Measurements from ENCODE around the gene VSIR.

Gene VSIR

DNA sequence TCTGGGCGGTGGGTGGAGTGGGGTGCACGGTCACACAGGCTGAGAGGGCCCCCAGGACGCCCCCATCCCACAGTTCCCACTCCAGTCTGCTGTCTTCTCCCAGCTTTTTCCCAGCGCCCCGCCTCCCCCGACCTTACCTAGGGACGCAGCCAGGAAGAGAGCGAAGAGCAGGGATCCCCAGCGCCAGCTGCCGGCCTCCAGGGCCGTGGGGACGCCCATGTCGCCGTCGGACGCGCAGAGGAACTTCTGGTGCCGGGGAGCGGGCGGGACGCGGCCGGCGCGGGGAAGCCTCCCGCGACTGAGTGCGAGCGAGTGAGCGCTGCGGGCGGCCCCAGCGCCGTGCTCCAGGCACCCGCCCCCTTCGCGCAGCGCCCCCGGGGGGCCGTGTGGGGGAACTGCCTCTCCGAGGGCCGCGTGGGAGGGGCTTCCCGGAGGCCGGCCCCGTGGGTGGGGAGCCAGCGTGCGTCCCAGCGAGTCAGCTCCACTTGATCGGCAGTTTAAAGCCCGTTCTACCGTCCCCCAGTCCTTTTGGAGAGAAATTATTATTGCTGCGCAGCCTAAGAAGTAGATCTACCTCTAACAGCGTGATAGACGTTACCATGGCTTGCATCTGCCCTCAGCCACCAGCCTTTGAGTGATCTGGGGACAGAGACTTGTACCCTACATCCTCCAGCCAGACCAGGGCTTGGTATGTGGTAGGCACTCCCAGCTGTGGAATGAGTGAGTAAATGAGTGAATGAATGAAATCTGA is at the start of gene VSIR:
Gene VSIR, minus strand, starts transcription at position 300 of the 751 bp plus-strand sequence. Its CDS starts 81 bp downstream, at position 219.
- DNase-seq (ENCODE audit: low read depth) = peak; percentile 94
- peak within 1 kb of the TSS; percentile 74 for H3K4me3 ChIP-seq (ENCODE audit: low read depth, low read length)

DNA sequence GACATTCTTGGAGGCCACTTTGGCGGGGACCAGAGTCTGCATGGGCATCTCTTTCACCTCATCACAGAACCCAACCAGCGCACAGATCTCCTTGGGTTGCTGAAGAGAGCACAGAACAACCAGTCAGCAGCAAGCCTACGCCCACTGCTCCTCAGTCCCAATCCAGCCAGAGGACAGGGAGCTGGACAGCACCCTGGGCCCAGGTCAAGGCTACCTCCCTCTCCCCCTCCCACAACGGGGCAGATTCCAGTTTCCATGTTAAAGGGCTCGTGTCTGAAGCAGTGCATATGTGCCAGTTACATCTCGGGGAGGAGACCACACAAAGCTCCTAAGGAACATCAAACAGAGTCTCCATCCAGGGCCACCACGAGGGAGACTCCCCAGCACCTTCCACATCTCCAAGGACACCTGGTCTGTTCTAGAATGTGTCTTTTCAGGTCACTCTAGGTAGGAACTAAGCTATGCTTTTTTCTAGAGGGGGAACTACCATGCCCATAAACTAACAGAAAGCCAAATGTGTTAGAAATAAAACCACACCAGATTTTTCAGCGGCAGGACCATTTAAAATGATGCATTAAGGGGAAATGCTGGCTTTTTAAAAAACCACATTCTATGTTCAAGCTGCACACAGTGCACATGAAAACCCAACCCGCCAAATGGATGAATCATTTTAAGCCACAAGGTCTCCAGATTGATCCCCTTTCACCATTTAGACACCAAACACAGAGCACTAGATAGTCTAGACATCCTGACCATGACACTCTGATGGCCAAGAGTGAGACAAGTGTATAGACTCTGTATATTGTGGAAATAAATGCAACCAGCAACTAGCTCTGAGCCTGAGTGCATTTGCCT is 48.8 kb upstream of the VSIR start:
- H3K4me3 ChIP-seq (ENCODE audit: low read depth, low read length) = no peak overlapping the region
- peak; percentile 66 for DNase-seq (ENCODE audit: low read depth)
- TF ChIP-seq MAX (IDR thresholded peaks at IDR 0.05; ENCODE audit: low read depth, low read length) = no peak

More for the DNA sequence above, at the start of gene VSIR:
- TF ChIP-seq, protein P1, sequence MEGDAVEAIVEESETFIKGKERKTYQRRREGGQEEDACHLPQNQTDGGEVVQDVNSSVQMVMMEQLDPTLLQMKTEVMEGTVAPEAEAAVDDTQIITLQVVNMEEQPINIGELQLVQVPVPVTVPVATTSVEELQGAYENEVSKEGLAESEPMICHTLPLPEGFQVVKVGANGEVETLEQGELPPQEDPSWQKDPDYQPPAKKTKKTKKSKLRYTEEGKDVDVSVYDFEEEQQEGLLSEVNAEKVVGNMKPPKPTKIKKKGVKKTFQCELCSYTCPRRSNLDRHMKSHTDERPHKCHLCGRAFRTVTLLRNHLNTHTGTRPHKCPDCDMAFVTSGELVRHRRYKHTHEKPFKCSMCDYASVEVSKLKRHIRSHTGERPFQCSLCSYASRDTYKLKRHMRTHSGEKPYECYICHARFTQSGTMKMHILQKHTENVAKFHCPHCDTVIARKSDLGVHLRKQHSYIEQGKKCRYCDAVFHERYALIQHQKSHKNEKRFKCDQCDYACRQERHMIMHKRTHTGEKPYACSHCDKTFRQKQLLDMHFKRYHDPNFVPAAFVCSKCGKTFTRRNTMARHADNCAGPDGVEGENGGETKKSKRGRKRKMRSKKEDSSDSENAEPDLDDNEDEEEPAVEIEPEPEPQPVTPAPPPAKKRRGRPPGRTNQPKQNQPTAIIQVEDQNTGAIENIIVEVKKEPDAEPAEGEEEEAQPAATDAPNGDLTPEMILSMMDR (IDR thresholded peaks at IDR 0.05; ENCODE audit: low read depth, low read length) = peak; percentile 77
- TF ChIP-seq MAX (IDR thresholded peaks at IDR 0.05; ENCODE audit: low read depth, low read length) (peak; percentile 84), MYC (IDR thresholded peaks at IDR 0.05; ENCODE audit: low read depth, low read length) (peak; percentile 91), POLR2A (IDR thresholded peaks at IDR 0.05; ENCODE audit: extremely low read depth, insufficient read length) (peak; percentile 54)

GRCh38 chr10:71820966-71821365 is 47.6 kb upstream of the VSIR start:
- TF ChIP-seq MYC (IDR thresholded peaks at IDR 0.05; ENCODE audit: low read depth, low read length) = no peak
- no peak for TF ChIP-seq MAX (IDR thresholded peaks at IDR 0.05; ENCODE audit: low read depth, low read length)
- TF ChIP-seq, protein P1 (IDR thresholded peaks at IDR 0.05; ENCODE audit: low read depth, low read length) = no peak
- no peak for TF ChIP-seq POLR2A (IDR thresholded peaks at IDR 0.05; ENCODE audit: extremely low read depth, insufficient read length)
- no peak for DNase-seq (ENCODE audit: low read depth)
- H3K4me3 ChIP-seq (ENCODE audit: low read depth, low read length) = no peak overlapping the region

GRCh38 chr10:71819985-71820384 is 46.7 kb upstream of the VSIR start:
- no peak for TF ChIP-seq MYC (IDR thresholded peaks at IDR 0.05; ENCODE audit: low read depth, low read length)
- TF ChIP-seq POLR2A (IDR thresholded peaks at IDR 0.05; ENCODE audit: extremely low read depth, insufficient read length) = no peak
- TF ChIP-seq, protein P1 (IDR thresholded peaks at IDR 0.05; ENCODE audit: low read depth, low read length) = no peak
- TF ChIP-seq MAX (IDR thresholded peaks at IDR 0.05; ENCODE audit: low read depth, low read length) = no peak
- DNase-seq (ENCODE audit: low read depth) = no peak
- no peak overlapping the region for H3K4me3 ChIP-seq (ENCODE audit: low read depth, low read length)

- H3K4me3 ChIP-seq (ENCODE audit: low read depth, low read length) = no peak overlapping the region
- TF ChIP-seq MAX (IDR thresholded peaks at IDR 0.05; ENCODE audit: low read depth, low read length) = no peak
- no peak for TF ChIP-seq POLR2A (IDR thresholded peaks at IDR 0.05; ENCODE audit: extremely low read depth, insufficient read length)
- no peak for TF ChIP-seq MYC (IDR thresholded peaks at IDR 0.05; ENCODE audit: low read depth, low read length)
- TF ChIP-seq, protein P1 (IDR thresholded peaks at IDR 0.05; ENCODE audit: low read depth, low read length) = no peak
- no peak for DNase-seq (ENCODE audit: low read depth)
Observed at GRCh38 chr10:71819441-71819861, 46.1 kb upstream of the VSIR start.
